GM12891 (cell line): ENCODE measurements around the gene NAA80.

ENCODE experiments used
- POLR2A ChIP-seq: IDR thresholded peaks from 2 replicates; pipeline ENCODE4 v1.6.1; 2011; ENCODE audit warnings: low read depth, low read length, control low read depth
- POLR2AphosphoS5 ChIP-seq: IDR thresholded peaks from 2 replicates; pipeline ENCODE4 v1.6.1; 2011; ENCODE audit warnings: low read depth, low read length, control low read depth
- POU2F2 ChIP-seq: IDR thresholded peaks from 2 replicates; pipeline ENCODE4 v1.6.1; 2011; ENCODE audit warnings: low read depth, mild to moderate bottlenecking, control low read depth, low read length, moderate library complexity
- TAF1 ChIP-seq: IDR thresholded peaks from 2 replicates; pipeline ENCODE4 v1.6.1; 2011; ENCODE audit warnings: low read depth, low read length, control low read depth

DNA sequence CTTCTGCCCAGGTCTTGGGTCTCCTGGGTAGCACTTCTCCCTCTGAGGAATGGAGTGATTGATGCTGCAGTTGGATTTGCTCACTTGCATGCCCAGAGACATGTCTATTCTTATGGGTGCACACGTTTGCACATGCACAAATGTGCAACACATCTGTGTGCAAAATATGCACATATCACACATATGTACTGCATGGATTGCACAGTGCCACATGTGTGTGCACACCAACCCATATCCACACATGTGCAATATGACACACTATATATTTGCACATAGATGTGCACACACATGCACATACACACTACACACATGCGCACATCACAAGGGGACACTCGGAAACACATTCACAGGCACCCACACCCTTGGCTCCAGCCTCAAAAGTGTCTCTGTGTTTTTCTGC lies 30.9 kb downstream of the NAA80 start:
- no peak for TF ChIP-seq POLR2A
- TF ChIP-seq POLR2AphosphoS5 = no peak
- no peak for TF ChIP-seq POU2F2
- TF ChIP-seq TAF1 = no peak
